Pancreas (tissue), 10 donors: ENCODE data around the gene LIG1. TPM values are rescaled to one million over a fixed set of nuclear protein-coding genes. Genes with fewer than 3 reads are reported as not detected.
A peak's percentile ranks its signal among the peaks of the same experiment; 100 is the strongest.

Experiments
- ATAC-seq, 4 donors: fragments of 200-7000 bp; cut with Tn5 transposase; one replicate each; pipeline versions ENCODE4 v1.8.0 to v1.9.1; 2020; ENCODE audit warnings: mild to moderate bottlenecking in 4 of 4, moderate library complexity in 4 of 4
- DNase-seq, 6 donors: peaks; one replicate each; pipeline ENCODE4 v3.0.0-alpha.2; 2020
- FAIRE-seq: peaks from 2 replicates; lab custom pipeline; 2012; peaks lifted over from hg19 to GRCh38; lab: Jason Lieb, UNC
- H3K27ac ChIP-seq, 4 donors: fragments of 200-600 bp; sonication (generic); 1 replicate in 3 of 4; 2 replicates in 1 of 4; pipeline versions ENCODE4 v1.5.0 to v1.8.0; 2020
- H3K27me3 ChIP-seq, 4 donors: fragments of 200-600 bp; one replicate each; pipeline ENCODE4 v1.8.0; 2021
- H3K36me3 ChIP-seq, 3 donors: fragments of 200-600 bp; sonication (generic) in 1 of 3; one replicate each; pipeline versions ENCODE4 v1.5.0 to v1.8.0; 2020 to 2021
- H3K4me1 ChIP-seq, 3 donors: fragments of 200-600 bp; one replicate each; pipeline ENCODE4 v1.8.0; 2021
- H3K4me3 ChIP-seq, 4 donors: fragments of 200-600 bp; sonication (generic) in 2 of 4; one replicate each; pipeline versions ENCODE4 v1.5.0 to v1.8.0; 2020 to 2021
- H3K9me3 ChIP-seq, 4 donors: fragments of 200-600 bp; one replicate each; pipeline ENCODE4 v1.8.0; 2021
- WGBS, 2 donors: extraction: QIAGEN DNeasy Blood & Tissue Kit; methylation state at CpG; one replicate each; pipeline ENCODE4 v1.1.7; 2013; 5-methylcytosine and 5-hydroxymethylcytosine counted together
- intact Hi-C, 3 donors: fragments of 100-400 bp; cut with DNase I; formaldehyde crosslinking; loops; one replicate each; pipeline versions ENCODE4 v1.11.1 to v1.14.2; 2022
- polyA plus RNA-seq, 2 donors: library from polyadenylated mRNA; stranded (reverse); fragments of 200-250 nt; gene quantifications; one replicate each; pipeline ENCODE4 v1.2.3, GENCODE V29; 2013
- total RNA-seq, 6 donors: library from RNA; stranded (reverse); fragmentation: NEBNext Ultra II Directional in 4 of 6; extraction: Animal tissue kit (Norgen Biotek cat#: 25700) in 4 of 6; gene quantifications; one replicate each; pipeline versions ENCODE4 v1.2.1 to v1.2.4, GENCODE V29; 2021 to 2023
- TF ChIP-seq, protein P1 (sequence below), 4 donors: fragments of 200-600 bp; sonication (generic) in 3 of 4; IDR thresholded peaks; one replicate each; pipeline versions ENCODE4 v1.5.0 to v1.8.0; 2021; ENCODE audit warnings: antibody characterized with exemption in 4 of 4
- donor health status: healthy with polysubstance abuse.
- donor health status: DM: no; HTN: no; CAD: no; lungs with moderate emphysema.
- donor health status: DM: no; HTN: no; CAD: no.
- donor health status: control.
- donor health status: control.
- donor health status: Bipolar disorder and iron deficiency.
- donor health status: DM: yes; HTN: yes; CAD: no.
- donor health status: DM: no; HTN: no; CAD: no.
- donor health status: DM: no; HTN: no; CAD: no.
- donor health status: DM: yes; HTN: yes; CAD: no.

LIG1 gene
- total and polyA plus RNA-seq, 8 donors = 10.1 to 78.8 (median 21.0) TPM

- DNase-seq = no peak
- Histone ChIP-seq H3K27me3 (no peaks in the 10 kb centered on the region), H3K4me3 (no peak overlapping the region), H3K36me3 (peaks cover 0 to 24% (median 0%) of the 10 kb centered on the region in 3 donors), H3K27ac (no peak overlapping the region), H3K9me3 (no peaks in the 10 kb centered on the region), H3K4me1 (no peaks in the 10 kb centered on the region)
- TF ChIP-seq, protein P1, sequence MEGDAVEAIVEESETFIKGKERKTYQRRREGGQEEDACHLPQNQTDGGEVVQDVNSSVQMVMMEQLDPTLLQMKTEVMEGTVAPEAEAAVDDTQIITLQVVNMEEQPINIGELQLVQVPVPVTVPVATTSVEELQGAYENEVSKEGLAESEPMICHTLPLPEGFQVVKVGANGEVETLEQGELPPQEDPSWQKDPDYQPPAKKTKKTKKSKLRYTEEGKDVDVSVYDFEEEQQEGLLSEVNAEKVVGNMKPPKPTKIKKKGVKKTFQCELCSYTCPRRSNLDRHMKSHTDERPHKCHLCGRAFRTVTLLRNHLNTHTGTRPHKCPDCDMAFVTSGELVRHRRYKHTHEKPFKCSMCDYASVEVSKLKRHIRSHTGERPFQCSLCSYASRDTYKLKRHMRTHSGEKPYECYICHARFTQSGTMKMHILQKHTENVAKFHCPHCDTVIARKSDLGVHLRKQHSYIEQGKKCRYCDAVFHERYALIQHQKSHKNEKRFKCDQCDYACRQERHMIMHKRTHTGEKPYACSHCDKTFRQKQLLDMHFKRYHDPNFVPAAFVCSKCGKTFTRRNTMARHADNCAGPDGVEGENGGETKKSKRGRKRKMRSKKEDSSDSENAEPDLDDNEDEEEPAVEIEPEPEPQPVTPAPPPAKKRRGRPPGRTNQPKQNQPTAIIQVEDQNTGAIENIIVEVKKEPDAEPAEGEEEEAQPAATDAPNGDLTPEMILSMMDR (IDR thresholded peaks at IDR 0.05) = no peak
- intact Hi-C loops = no loop called here
- no peak for FAIRE-seq
- ATAC-seq = no peak
- 88 to 89% methylated on average over 12 of the region's 12 CpGs for WGBS, 2 donors
Measured at GRCh38 chr19:48158210-48158790, 11.8 kb downstream of the LIG1 start.

GRCh38 chr19:48154003-48154402, 16.1 kb downstream of the LIG1 start:
- H3K4me3 ChIP-seq = no peak overlapping the region
- H3K4me1 ChIP-seq = no peaks in the 10 kb centered on the region
- no peak overlapping the region for H3K27ac ChIP-seq
- H3K36me3 ChIP-seq = peaks cover 0 to 12% (median 0%) of the 10 kb centered on the region in 3 donors
- H3K27me3 ChIP-seq = no peaks in the 10 kb centered on the region
- WGBS, 2 donors = 59% methylated on average over 9 of the region's 9 CpGs
- intact Hi-C loops = loop anchor here in 1 of 3 donors (5.0 kb wide), 1 partner anchor 47 kb away; no protein-coding TSS in a partner anchor
- FAIRE-seq (no peak), DNase-seq (peak in 1 of 6 donors; percentile 10), ATAC-seq (no peak)
- TF ChIP-seq, protein P1 (IDR thresholded peaks at IDR 0.05) = no peak
- no peaks in the 10 kb centered on the region for H3K9me3 ChIP-seq

GRCh38 chr19:48152551-48152950, 17.6 kb downstream of the LIG1 start:
- H3K27ac ChIP-seq = no peak overlapping the region
- no peaks in the 10 kb centered on the region for H3K4me1 ChIP-seq
- H3K9me3 ChIP-seq = no peaks in the 10 kb centered on the region
- intact Hi-C loops = loop anchor here in 1 of 3 donors (5.0 kb wide), 1 partner anchor 45 kb away; no protein-coding TSS in a partner anchor
- 29 to 32% methylated on average over 8 of the region's 8 CpGs for WGBS, 2 donors
- H3K36me3 ChIP-seq = peaks cover 0 to 9% (median 0%) of the 10 kb centered on the region in 3 donors
- no peak overlapping the region for H3K4me3 ChIP-seq
- TF ChIP-seq, protein P1 (IDR thresholded peaks at IDR 0.05) = peak; percentile 67 to 87 (median 73)
- FAIRE-seq = peak; percentile 86
- peak in 3 of 4 donors; percentile 76 to 84 (median 83) for ATAC-seq
- no peaks in the 10 kb centered on the region for H3K27me3 ChIP-seq
- DNase-seq = peak in 5 of 6 donors; percentile 24 to 83 (median 52)

DNA sequence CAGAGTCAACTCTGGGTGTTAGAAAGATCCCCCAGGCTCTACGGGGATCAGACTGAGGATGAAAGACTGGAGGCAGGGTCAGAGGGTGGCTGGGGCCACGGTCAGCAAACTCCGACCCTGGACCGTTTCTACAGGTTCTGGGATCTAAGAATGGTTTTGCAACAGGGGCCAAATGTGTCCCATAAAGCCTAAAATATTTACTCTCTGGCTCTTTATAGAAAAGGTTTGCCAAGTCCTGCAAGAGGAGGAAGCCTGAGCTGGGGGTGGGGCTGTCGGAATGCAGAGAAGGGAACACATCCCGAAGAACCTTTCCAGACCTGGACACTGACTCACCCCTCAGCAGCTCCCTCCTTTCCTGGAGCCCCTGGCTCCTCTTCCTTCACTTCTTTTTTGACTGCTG, 20.7 kb downstream of the LIG1 start:
- 82 to 95% methylated on average over 6 of the region's 6 CpGs for WGBS, 2 donors
- intact Hi-C loops = no loop called here
- no peaks in the 10 kb centered on the region for H3K27me3 ChIP-seq
- no peak overlapping the region for H3K27ac ChIP-seq
- ATAC-seq (no peak), DNase-seq (no peak), FAIRE-seq (no peak)
- no peak overlapping the region for H3K4me3 ChIP-seq
- TF ChIP-seq, protein P1 (IDR thresholded peaks at IDR 0.05) = no peak
- no peaks in the 10 kb centered on the region for H3K9me3 ChIP-seq
- no peaks in the 10 kb centered on the region for H3K36me3 ChIP-seq
- no peaks in the 10 kb centered on the region for H3K4me1 ChIP-seq

- ATAC-seq (no peak), FAIRE-seq (no peak), DNase-seq (no peak)
- no peaks in the 10 kb centered on the region for H3K36me3 ChIP-seq
- H3K27ac ChIP-seq = no peak overlapping the region
- intact Hi-C loops = no loop called here
- WGBS, 2 donors = 91 to 98% methylated on average over 9 of the region's 9 CpGs
- TF ChIP-seq, protein P1 (IDR thresholded peaks at IDR 0.05) = no peak
- H3K4me1 ChIP-seq = no peaks in the 10 kb centered on the region
- H3K27me3 ChIP-seq = no peaks in the 10 kb centered on the region
- no peak overlapping the region for H3K4me3 ChIP-seq
- H3K9me3 ChIP-seq = no peaks in the 10 kb centered on the region
Measured at GRCh38 chr19:48148576-48148975, 21.6 kb downstream of the LIG1 start.
